NCI-H1436 treated with DMSO at 0.1 percent for 48 hours (cell line): ENCODE measurements around the gene NUP133.
"Not testable (repeated sequence)": the region's sequence is repeated elsewhere in the genome, so short reads cannot be mapped to it uniquely, and the experiment has no call there.

Experiments used
- DNase-seq: peaks from one replicate; lab custom pipeline; 2025; lab: John Stamatoyannopoulos, UW

Gene NUP133

DNA sequence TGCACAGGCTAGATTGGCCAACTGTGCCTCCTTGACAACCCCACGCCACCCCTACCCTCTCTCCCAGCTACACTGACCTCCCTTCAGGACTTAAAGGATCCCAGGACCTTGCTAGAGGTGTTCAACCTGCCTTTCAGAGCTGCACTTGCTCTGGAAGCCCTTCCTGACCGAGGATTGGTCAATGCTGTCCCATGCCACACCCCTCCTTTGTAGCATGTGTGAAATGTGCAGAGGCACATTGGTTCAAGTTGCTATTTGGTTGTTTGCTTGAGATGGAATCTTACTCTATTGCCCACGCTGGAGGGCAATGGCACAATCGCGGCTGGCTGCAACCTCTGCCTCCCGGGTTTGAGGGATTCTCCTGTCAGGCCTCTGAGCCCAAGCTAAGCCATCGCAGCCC is 96.1 kb downstream of the NUP133 start:
- DNase-seq = no peak

DNA sequence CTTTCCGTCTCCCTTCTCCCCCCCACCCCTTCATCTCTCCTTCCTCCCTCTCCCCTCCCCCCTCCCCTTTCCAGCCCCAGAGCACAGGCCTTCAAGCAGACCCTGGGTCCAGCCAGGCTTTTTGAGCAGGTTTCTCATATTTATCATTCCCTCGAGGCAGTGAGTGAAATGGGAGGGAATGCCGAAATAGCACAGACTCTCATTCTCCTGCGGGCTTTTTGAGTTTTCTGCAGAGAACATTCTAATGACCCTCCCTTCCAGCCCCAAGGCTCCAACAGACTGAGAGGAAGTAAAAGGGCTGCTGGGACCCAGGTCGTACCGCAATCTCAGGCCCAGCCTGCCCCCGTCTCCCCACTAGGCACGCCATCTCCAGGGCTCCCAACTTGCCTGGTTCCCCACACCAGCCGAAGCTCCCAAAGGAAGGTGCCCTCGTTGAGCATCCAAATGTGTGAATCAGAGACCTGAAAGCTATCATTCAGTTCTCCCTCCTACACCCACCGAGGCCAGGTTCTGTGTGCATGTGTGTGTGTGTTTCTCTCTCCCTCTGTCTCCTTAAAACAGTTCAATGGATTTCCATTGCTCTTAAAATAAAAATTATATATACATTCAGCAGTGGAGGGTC is 96.6 kb downstream of the NUP133 start:
- no peak for DNase-seq

DNA sequence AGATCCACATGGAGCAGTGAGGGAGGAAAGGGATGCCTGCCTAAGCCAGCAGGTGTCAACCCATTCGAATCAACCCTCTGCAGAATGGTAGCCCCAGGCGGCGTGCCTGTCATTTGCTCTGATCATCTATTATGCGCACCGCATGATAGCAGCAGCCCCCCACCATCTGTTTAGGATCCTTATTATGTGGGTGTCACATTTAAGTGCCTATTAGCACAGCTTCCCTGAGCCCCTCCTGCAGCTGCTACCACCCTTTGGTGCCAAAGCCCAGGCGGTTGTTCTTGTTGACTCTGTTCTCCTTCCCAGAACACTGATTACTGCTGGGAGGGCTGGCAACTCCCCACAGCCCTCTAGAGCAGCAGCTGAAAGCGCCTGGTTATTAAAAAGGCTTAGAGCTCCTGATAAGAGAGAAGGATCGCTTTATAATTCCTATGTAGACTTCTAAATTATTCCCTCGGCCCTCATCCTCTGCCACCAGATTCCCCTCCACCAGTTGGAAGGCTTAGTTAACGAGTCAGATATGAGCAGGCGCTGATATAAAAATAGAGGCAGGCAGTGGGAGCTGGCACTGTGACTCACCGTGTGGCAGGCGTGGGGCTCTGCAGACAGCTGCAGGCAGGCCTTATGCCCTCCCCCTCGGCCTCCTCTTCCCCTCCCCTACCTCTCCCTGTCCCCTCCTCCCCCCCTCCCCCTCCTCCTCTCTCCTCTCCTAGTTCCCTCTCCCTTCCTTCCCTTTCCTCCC is 97.3 kb downstream of the NUP133 start:
- DNase-seq = peak; percentile 84

DNA sequence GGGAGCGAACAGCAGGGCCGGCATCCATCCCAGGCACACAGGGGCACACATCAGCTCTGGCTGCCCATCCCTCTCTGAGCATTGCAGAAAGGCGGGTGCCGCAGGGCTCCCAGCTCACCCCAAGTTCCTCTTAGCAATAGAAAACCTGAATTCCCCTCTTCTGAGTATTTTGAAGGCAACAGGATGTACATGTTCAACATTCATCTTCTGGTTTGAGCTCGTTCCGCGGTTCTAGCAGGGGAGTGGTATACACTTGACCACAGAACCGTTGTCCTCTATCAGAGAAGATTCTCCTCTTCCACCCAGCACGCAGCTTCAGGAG is 97.8 kb downstream of the NUP133 start:
- DNase-seq = no peak

DNA sequence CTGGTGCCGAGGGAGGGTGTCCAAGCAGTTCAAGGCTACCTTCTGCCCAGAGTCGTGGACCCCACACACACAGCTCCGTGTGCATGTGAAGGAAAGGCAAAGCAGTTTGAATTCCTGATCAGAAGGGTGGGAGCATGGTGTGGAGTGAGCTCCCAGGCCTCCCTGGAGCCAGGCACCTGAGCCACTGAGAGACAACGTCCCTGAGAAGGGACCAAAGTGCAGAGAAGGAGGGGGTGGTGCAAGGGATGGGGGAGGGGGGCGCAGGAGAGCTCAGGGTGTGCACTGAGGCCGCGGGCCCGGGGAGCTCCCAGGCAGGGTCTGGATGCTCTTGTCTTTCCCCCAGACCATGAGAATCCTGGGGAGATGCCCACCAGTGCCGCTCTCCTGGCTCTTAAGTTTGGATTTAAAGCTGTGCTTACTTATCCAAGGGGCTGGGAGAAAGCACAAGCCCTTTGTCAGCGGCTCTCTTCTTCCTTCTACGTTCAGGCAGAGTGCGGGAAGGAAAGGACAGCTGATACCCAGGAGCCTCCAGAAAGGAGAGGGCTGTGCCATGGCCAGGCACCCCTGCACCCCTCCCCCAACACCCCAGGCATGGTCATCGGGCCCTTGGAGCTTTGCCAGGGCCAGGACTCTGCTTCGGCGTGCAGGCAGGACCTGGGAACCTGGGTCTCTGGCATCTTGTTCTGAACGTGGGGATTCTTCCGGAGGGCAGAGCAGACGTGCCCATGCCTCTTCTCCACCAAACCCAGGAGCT is 98.3 kb downstream of the NUP133 start:
- no peak for DNase-seq

DNA sequence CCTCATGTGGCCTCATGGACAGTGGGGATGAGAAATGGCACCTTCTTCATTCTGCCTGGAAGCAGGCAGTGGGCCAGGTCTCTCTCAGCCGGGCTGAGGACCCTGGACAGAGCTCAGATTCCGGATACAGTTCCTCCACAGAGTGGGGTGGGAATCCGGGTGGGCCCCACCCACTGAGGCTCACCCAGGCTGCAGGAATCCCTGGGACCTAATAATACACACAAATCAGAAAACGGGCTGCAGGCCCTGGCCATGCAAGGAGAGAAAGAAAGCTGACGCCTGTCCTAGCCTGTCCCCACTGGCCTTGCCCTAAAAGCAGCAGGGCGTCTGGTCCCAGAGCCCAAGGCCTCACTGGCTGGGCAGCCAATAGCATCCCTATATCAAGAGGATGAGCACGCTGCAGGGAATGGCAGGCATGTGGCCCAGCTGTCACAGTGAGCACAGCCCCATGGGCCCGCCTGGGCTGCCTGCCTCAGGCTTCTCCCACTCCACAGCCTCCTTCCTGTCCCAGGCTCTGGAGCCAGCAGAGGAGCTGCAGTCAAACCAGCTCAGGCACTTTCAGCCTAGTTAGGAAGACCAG is 99.6 kb downstream of the NUP133 start:
- no peak for DNase-seq

DNA sequence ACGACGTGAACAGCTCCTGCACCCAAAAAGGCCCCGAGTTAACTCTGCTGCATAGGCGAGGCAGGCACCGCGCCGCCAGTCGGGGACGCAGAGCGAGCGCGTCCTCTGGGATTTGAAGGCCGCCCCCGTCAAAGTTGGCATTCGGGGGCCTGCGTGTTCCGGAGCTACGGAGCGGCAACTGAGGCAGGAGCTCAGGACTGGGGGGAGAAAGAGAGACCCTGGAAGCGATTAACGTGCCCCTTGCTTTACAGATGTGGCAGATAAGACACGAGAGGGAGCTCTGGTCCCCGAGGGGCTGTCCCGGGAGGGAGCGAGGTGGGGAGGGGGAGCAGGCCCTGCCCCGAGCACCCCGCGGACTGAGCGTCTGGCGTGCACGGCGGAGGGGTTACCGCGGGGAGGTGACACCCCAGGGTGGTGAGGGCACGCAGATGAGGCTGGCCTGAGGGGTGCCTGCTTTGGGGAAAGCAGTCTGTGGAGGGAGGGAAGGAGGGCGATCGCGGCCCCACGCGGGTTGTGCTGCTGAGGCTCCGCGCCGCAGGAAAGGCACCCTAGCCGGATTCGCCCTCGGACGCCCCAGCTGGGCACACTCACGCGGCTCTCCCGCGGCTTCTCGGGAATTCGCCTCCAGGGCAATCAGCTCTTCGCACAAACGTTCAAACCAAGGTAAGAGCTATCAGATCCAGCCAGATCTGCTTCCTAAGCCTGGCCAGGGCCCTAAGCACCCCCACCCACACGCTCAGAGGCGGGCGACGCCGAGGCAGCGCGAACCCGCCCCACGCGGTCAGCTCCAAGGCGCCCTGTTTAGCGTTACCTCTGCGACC is 100.7 kb downstream of the NUP133 start:
- DNase-seq = no peak

DNA sequence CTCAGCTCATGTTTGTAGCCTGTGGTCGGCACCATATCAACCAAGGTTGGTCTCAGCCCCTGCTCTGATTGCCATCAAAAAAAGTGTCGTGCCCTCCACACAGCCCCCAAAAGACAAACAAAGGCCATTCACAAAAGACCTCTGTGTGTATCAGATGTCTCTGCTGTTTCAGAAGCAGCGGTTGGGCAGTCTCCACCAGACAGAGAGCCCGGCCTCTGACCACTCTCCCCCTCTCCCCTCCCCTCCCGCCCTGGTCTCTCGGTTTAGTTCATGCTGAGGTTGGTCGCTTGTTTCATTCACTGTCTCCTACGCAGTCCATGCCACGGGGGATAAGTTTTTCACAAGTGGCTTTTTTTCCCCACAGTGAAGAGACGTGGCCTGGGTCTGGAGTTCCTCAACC is 101.3 kb downstream of the NUP133 start:
- DNase-seq = no peak

DNA sequence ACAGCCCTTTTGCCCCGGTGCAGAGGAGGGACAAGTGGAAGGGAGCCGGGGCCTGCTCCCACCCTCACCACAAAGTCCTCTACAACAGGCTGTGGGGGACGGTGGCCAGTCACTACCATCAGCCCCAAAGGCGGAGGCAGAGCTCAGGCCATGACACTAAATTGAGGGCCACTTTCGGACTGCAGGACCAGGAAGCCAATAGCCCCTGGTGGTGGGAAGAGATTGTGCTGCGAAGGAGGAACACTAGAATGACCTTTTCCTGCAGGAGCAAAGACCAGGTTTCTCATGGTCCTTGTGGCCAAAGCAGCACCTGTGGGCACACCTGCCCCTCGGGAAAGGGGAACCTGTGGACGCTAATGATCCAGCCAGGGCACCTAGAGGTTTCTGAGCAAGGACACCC is 104.6 kb downstream of the NUP133 start:
- DNase-seq = no peak

DNA sequence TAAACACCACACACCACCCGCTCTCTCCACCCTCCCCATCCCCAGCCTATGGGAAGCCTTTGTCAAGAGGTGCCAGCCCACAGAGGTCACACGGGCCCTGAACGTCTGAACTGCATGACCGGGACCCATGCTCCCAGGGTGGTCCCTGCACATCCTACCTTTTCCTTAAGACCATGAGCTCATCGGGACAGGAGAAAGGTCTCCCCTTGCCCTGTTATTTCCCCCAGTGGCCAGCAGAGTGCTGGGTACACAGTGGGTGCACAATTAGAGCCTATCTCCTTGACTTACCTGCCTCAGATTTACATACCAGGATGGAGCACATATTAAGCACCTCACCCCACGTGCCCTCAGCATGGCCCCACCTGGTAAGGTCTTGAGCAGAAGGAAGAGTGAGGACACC is 105.1 kb downstream of the NUP133 start:
- no peak for DNase-seq

DNA sequence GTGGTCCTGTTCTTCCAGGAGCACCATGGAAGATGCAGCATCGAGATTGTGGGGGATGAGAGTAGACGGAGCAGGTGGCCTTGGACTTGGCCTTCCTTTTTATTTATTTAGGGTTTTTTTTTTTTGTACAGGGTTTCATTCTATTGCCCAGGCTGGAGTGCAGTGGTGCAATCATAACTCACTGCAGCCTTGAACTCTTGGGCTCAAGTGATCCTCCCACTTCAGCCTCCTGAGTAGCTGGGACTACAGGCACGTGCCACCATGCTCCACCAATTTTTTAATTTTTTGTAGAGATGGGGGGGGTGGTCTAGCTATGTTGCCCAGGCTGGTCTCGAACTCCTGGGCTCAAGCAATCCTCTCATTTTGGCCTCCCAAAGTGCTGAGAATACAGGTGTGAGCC is 105.8 kb downstream of the NUP133 start:
- DNase-seq = not testable (repeated sequence)

DNA sequence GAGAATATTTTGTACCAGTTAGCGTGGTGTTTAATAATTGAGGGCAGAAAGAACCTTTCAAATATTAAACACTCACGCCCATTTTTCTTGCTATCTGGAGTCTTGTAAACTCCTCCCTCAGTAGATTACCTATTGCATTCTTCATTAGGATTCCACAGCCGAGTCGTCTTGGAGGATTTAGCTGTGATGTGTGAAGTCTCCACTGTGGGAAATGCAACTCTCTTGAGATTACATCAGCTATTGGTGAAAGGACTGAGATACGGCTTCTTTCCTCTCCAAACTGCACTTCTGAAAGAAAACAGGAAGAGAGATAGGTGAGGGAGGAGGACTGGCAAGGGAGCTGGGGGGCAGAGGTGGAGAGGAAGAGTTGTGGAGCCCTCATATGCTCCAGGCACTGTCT is 110.4 kb downstream of the NUP133 start:
- no peak for DNase-seq

DNA sequence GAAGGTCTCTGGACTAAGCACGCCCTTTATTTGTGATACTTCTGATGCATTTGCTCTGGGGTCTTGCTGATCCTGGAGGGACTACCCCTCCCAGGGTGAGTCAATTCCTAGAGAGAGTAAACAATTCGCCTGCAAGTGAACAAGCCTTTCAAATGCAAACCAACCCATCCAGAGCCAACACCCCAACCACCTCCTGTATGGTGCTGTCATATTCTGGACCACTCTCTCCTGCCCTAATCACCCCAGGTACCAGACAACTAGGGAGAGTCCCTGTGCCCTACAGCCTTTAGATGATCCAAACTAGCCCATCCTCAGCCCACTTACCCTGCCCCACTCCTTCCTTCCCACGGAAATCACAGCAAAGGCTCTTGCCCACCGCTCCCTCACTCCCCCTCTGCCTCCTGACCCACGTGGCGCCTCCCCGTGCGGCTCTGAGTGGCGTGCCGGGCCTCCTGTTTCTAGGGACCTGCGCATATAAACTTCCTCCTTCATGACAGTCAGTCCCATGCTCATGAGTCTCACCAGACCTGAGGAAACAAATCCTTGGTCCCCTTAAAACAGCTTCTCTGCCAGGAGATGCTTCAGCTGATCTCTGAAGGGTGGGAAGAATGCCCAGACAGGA is 111.4 kb downstream of the NUP133 start:
- no peak for DNase-seq

DNA sequence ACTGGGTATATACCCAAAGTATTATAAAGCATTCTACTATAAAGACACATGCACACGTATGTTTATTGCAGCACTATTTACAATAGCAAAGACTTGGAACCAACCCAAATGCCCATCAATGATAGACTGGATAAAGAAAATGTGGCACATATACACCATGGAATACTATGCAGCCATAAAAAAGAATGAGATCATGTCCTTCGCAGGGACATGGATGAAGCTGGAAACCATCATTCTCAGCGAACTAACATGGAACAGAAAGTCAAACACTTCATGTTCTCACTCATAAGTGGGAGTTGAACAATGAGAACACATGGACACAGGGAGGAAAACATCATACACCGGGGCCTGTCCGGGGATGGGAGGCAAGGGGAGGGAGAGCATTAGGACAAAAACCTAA is 113.6 kb downstream of the NUP133 start:
- not testable (repeated sequence) for DNase-seq

DNA sequence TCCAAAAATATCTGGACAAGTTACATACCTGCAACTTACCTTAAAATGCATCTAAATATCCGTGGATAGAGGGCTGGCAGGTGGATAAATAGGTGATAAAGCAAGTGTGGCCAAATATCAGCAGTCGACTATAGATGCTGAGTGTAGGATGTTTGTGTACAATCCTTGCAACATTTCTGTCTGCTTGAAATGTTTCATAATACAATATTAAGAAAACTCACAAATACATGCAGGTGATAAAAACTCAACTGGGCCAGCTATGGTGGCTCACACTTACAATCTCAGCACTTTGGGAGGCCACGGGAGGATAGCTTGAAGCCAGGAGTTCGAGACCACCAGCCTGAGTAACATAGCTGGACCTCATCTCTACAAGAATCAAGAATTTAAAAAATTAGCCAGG is 115.2 kb downstream of the NUP133 start:
- DNase-seq = no peak
